ENCODE measurements around the gene ALKBH4.
"Not testable (repeated sequence)": the region's sequence is repeated elsewhere in the genome, so short reads cannot be mapped to it uniquely, and the experiment has no call there.

The ALKBH4 gene

DNA sequence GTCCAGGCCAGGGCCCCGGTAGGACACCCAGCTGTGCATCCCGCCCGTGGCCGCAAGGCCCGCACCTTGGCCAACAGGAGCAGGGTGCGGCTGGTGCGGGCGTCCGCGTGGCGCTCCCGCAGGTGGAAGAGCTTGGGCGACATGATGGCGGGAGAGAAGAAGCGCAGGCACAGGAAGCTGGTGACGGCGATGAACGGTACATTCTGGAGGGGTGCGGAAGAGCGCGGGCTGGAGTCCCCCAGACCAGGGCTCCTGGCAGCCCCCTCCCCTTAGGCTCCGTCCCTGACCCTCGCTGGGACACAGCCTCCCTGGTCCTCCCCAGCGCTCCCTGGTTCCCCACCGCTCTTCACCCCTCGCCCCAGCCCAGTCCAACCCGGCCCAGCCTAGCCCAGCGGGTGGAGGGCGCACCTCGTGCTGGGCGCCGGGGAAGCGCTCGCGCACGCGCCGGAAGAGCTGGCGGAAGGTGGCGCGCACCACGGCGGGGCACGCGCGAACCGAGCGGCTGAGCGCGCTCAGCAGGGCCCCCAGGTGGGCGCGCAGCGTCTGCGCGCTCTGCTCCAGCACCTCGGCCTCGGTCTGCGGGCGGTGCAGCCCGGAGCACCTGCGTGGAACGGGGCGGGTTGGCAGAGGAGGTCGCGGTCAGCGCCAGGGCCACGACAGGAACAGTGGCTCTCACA lies 29.9 kb upstream of the ALKBH4 start:
- H3K27me3 ChIP-seq (ENCODE audit: control insufficient read depth, insufficient read depth, low read length); H3K36me3 ChIP-seq (ENCODE audit: control insufficient read depth, insufficient read depth, low read length); H3K9me3 ChIP-seq (ENCODE audit: control insufficient read depth, insufficient read depth, low read length); H3K4me3 ChIP-seq (ENCODE audit: low read depth, low read length); H3K4me1 ChIP-seq (ENCODE audit: control insufficient read depth, insufficient read depth, low read length); H3K9ac ChIP-seq (ENCODE audit: low read depth, low read length): not testable (repeated sequence)

- not testable (repeated sequence) for H3K4me3 ChIP-seq (ENCODE audit: low read depth, low read length); H3K36me3 ChIP-seq (ENCODE audit: control insufficient read depth, insufficient read depth, low read length); H3K27me3 ChIP-seq (ENCODE audit: control insufficient read depth, insufficient read depth, low read length); H3K9ac ChIP-seq (ENCODE audit: low read depth, low read length); H3K9me3 ChIP-seq (ENCODE audit: control insufficient read depth, insufficient read depth, low read length); H3K4me1 ChIP-seq (ENCODE audit: control insufficient read depth, insufficient read depth, low read length)
Observed at GRCh38 chr7:102494026-102494425, 29.4 kb upstream of the ALKBH4 start.

DNA sequence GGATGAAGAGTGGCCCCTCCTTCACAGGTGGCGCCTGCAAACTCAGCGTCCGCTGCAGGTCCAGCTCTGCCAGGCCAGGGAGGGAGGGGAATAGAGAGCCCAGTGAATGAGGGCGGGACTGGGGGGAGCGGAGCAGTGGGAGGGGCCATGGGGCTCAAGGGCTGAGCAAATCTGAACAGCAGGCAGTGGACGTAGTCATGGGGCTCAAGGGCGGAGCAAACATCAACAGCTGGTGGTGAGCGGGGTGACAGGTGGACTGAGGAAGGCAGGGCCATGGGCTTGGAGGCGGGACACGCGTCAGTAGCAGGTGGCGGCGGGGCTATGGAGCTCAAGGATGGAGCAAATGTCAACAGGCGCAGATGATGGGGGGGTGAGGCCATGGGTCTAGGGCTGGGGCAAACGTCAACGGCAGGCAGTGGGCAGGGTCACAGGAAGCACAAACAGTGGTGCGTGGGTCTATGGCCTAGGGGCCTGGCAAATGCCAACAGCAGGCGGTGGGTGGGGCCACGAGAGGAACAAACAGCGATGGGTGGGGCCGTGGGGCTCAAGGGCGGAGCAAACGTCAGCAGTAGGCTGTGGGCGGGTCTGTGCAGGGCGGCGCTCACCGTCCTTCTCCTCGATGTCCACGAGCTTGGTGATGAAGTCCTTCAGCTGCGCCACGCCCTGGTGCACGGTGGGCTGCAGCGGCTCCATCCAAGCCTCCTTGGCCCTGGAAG lies 28.7 kb upstream of the ALKBH4 start:
- not testable (repeated sequence) for H3K9me3 ChIP-seq (ENCODE audit: control insufficient read depth, insufficient read depth, low read length); H3K36me3 ChIP-seq (ENCODE audit: control insufficient read depth, insufficient read depth, low read length); H3K4me1 ChIP-seq (ENCODE audit: control insufficient read depth, insufficient read depth, low read length); H3K9ac ChIP-seq (ENCODE audit: low read depth, low read length); H3K4me3 ChIP-seq (ENCODE audit: low read depth, low read length); H3K27me3 ChIP-seq (ENCODE audit: control insufficient read depth, insufficient read depth, low read length)

DNA sequence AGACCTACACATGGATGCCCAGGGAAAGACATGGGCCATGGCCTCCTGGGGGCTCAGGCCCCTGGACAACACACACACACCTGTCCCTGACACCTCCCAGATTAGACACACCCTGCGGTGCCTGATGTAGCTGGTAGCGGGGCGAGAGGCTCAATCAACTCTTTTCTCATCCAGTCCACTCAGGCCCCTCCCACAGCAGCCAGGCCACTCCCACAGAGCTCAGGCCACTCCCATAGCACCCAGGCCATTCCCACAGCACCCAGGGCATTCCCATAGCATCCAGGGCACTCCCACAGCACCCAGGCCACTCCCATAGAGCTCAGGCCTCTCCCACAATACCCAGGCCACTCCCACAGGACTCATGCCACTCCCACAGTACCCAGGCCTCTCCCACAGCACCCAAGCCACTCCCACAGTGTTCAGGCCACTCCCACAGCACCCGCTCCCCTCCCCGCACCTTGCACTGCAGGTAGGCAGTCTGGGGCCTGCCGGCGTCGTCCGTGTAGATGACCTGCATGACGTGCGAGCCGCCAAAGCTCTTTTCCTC lies 25.9 kb upstream of the ALKBH4 start:
- not testable (repeated sequence) for H3K4me1 ChIP-seq (ENCODE audit: control insufficient read depth, insufficient read depth, low read length)

DNA sequence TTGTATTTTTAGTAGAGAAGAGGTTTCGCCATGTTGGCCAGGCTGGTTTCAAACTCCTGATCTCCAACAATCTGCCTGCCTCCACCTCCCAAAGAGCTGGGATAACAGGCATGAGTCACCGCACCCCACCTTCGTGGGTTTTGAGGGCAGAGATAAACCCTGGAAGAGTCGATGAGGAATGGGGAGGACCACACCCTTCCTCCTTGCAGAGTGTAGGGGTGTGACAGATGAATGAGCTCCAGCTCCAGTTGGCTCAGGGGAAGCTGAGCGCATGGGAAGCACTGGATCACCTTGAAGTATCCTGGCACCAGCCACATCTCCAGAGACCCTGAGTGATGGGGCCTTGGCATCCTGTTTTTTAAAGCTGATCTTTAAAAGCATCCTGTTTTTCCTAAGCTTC lies 19.7 kb upstream of the ALKBH4 start:
- H3K36me3 ChIP-seq (ENCODE audit: control insufficient read depth, insufficient read depth, low read length); H3K4me3 ChIP-seq (ENCODE audit: low read depth, low read length); H3K9ac ChIP-seq (ENCODE audit: low read depth, low read length); H3K4me1 ChIP-seq (ENCODE audit: control insufficient read depth, insufficient read depth, low read length); H3K9me3 ChIP-seq (ENCODE audit: control insufficient read depth, insufficient read depth, low read length); H3K27me3 ChIP-seq (ENCODE audit: control insufficient read depth, insufficient read depth, low read length): not testable (repeated sequence)

More for the DNA sequence above, 25.9 kb upstream of the ALKBH4 start:
- not testable (repeated sequence) for H3K4me3 ChIP-seq (ENCODE audit: low read depth, low read length); H3K9me3 ChIP-seq (ENCODE audit: control insufficient read depth, insufficient read depth, low read length); H3K27me3 ChIP-seq (ENCODE audit: control insufficient read depth, insufficient read depth, low read length); H3K36me3 ChIP-seq (ENCODE audit: control insufficient read depth, insufficient read depth, low read length); H3K9ac ChIP-seq (ENCODE audit: low read depth, low read length)

GRCh38 chr7:102481962-102482361 lies 17.3 kb upstream of the ALKBH4 start:
- H3K9ac ChIP-seq (ENCODE audit: low read depth, low read length); H3K36me3 ChIP-seq (ENCODE audit: control insufficient read depth, insufficient read depth, low read length); H3K4me3 ChIP-seq (ENCODE audit: low read depth, low read length); H3K9me3 ChIP-seq (ENCODE audit: control insufficient read depth, insufficient read depth, low read length); H3K4me1 ChIP-seq (ENCODE audit: control insufficient read depth, insufficient read depth, low read length); H3K27me3 ChIP-seq (ENCODE audit: control insufficient read depth, insufficient read depth, low read length): not testable (repeated sequence)

GRCh38 chr7:102479982-102480637 lies 15.4 kb upstream of the ALKBH4 start:
- not testable (repeated sequence) for H3K9me3 ChIP-seq (ENCODE audit: control insufficient read depth, insufficient read depth, low read length); H3K27me3 ChIP-seq (ENCODE audit: control insufficient read depth, insufficient read depth, low read length); H3K36me3 ChIP-seq (ENCODE audit: control insufficient read depth, insufficient read depth, low read length); H3K4me1 ChIP-seq (ENCODE audit: control insufficient read depth, insufficient read depth, low read length); H3K9ac ChIP-seq (ENCODE audit: low read depth, low read length); H3K4me3 ChIP-seq (ENCODE audit: low read depth, low read length)

- H3K4me1 ChIP-seq (ENCODE audit: control insufficient read depth, insufficient read depth, low read length); H3K9ac ChIP-seq (ENCODE audit: low read depth, low read length); H3K9me3 ChIP-seq (ENCODE audit: control insufficient read depth, insufficient read depth, low read length); H3K27me3 ChIP-seq (ENCODE audit: control insufficient read depth, insufficient read depth, low read length); H3K36me3 ChIP-seq (ENCODE audit: control insufficient read depth, insufficient read depth, low read length); H3K4me3 ChIP-seq (ENCODE audit: low read depth, low read length): not testable (repeated sequence)
Observed at GRCh38 chr7:102479209-102479584, 14.5 kb upstream of the ALKBH4 start.

DNA sequence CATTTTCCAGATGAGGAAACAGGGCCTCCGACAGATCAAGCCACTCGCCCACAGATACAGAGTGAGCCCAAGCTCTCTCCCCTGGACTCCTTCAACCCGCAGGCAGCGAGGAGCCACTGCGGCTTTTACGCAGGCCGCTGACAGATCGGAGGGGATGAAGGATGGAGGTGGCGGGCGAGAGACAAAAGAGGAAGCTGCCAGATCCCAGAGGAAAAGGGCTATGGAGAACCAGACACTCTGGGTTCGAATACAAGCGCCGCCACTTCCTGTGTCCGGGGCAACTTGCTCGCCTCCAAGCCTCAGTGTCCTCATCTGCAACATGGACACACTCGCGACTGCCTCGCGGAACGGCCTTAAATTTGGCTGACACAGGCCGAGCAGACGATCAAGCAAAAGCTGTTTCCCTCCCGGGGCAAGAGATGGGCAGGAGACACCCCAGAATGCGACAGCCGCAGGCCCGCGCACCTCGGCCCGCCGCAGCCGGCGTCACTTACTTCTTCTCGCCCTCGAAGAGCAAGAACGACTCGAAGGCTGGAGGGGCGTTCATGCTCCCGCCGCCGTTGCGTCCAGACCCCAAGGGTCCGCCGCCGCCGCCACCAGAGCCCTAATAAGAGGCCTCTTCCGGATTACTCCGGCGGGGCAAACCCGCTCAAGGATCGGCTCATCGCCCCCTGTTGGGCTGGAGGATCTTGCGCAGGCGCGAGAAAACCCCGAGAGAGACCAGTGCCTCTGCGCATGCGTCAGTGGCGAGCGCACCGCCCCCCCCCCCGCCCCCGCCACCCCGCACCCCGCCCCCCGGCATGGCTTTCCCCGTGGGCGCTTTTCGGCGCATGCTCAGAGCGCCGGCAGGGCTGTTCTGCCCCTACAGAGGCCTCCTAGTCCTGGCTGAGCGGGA lies 13.9 kb upstream of the ALKBH4 start, which contains the start of gene POLR2J:
Gene POLR2J, minus strand, starts transcription at position 609 of the 895 bp plus-strand sequence. Its CDS starts 62 bp downstream, at position 547.
- not testable (repeated sequence) for H3K9ac ChIP-seq (ENCODE audit: low read depth, low read length)

DNA sequence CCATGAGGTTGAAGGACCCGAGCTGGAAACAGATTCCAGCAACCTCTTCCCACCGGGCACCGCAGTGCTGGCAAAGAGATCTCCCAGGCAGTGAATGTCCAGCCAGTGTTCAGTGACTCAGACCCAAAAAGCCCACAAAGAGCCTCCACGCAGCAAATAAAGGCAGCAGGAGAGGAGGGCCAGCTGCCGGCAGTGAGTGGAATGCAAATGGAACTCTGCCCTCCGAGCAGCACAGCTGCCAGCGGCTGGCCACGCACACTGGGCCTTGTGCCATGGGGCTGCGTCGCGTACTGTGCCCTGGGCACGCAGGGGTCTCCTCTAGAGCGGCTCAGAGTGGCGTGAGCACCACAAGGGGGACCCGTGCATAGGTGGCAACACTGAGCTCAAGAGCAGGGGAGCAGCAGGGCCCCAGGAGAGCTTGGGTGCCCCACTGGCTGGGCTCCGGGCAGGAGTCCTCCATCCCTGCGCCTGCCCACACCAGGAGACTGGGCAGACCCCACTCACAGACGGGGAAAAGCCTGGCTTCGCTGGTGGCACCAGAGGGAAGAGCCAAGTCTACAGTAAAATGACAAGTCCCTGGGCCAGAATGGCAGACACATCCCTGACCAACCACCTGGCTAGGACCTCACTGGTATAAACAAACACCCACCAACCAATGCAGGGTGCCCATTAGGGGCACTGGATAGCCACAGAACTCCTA lies 10.2 kb upstream of the ALKBH4 start:
- peaks cover 22% of the 10 kb centered on the region for H3K36me3 ChIP-seq (ENCODE audit: control insufficient read depth, insufficient read depth, low read length)
- not testable (repeated sequence) for H3K9ac ChIP-seq (ENCODE audit: low read depth, low read length); H3K4me1 ChIP-seq (ENCODE audit: control insufficient read depth, insufficient read depth, low read length); H3K4me3 ChIP-seq (ENCODE audit: low read depth, low read length); H3K27me3 ChIP-seq (ENCODE audit: control insufficient read depth, insufficient read depth, low read length); H3K9me3 ChIP-seq (ENCODE audit: control insufficient read depth, insufficient read depth, low read length)

More for the DNA sequence above, 13.9 kb upstream of the ALKBH4 start, which contains the start of gene POLR2J:
- not testable (repeated sequence) for H3K27me3 ChIP-seq (ENCODE audit: control insufficient read depth, insufficient read depth, low read length); H3K36me3 ChIP-seq (ENCODE audit: control insufficient read depth, insufficient read depth, low read length); H3K4me1 ChIP-seq (ENCODE audit: control insufficient read depth, insufficient read depth, low read length); H3K9me3 ChIP-seq (ENCODE audit: control insufficient read depth, insufficient read depth, low read length); H3K4me3 ChIP-seq (ENCODE audit: low read depth, low read length)

GRCh38 chr7:102474116-102474515 lies 9.5 kb upstream of the ALKBH4 start:
- H3K36me3 ChIP-seq (ENCODE audit: control insufficient read depth, insufficient read depth, low read length): peaks cover 28% of the 10 kb centered on the region
- not testable (repeated sequence) for H3K9me3 ChIP-seq (ENCODE audit: control insufficient read depth, insufficient read depth, low read length); H3K4me3 ChIP-seq (ENCODE audit: low read depth, low read length); H3K4me1 ChIP-seq (ENCODE audit: control insufficient read depth, insufficient read depth, low read length); H3K9ac ChIP-seq (ENCODE audit: low read depth, low read length); H3K27me3 ChIP-seq (ENCODE audit: control insufficient read depth, insufficient read depth, low read length)

All from iPS-15b (cell line).